Cardiac fibroblast (primary cell): ENCODE measurements around the gene ZSCAN25.
"Not testable (repeated sequence)": the region's sequence is repeated elsewhere in the genome, so short reads cannot be mapped to it uniquely, and the experiment has no call there.

Experiments used
- DNase-seq, 2 donors: peaks; one replicate each; pipeline versions ENCODE4 v3.0.0 to v3.0.0-alpha.2; 2010; ENCODE audit warnings: low read depth in 2 of 2
- H3K4me3 ChIP-seq, 2 donors: replicated peaks in 1 of 2; 1 replicate in 1 of 2; 2 replicates in 1 of 2; pipeline ENCODE4 v1.5.1; 2011; ENCODE audit warnings: low read depth in 2 of 2, low read length in 2 of 2, mild to moderate bottlenecking in 2 of 2, moderate library complexity in 1 of 2
- CTCF ChIP-seq: IDR thresholded peaks from one replicate; pipeline ENCODE4 v1.5.1; 2011; ENCODE audit warnings: low read depth, mild to moderate bottlenecking, low read length, inconsistent platforms

The ZSCAN25 gene

GRCh38 chr7:99643464-99643863 is 26.7 kb downstream of the ZSCAN25 start:
- no peak for DNase-seq
- no peak overlapping the region for H3K4me3 ChIP-seq
- TF ChIP-seq CTCF, result no peak

- no peak overlapping the region for H3K4me3 ChIP-seq
- no peak for TF ChIP-seq CTCF
- DNase-seq, result no peak
These were observed 27.7 kb downstream of the ZSCAN25 start for GRCh38 chr7:99644431-99644830.

- no peak for TF ChIP-seq CTCF
- H3K4me3 ChIP-seq, result no peak overlapping the region
- no peak for DNase-seq
These were observed 28.8 kb downstream of the ZSCAN25 start for GRCh38 chr7:99645590-99645989.

- H3K4me3 ChIP-seq, result no peak overlapping the region
- DNase-seq, result peak in 1 of 2 donors; percentile 3
- TF ChIP-seq CTCF, result no peak
These were observed 32.1 kb downstream of the ZSCAN25 start for GRCh38 chr7:99648843-99649242.

- TF ChIP-seq CTCF, result no peak
- DNase-seq, result no peak
- H3K4me3 ChIP-seq, result no peak overlapping the region
These were observed 34.5 kb downstream of the ZSCAN25 start for GRCh38 chr7:99651290-99651689.

- no peak for DNase-seq
- H3K4me3 ChIP-seq, result no peak overlapping the region
- TF ChIP-seq CTCF, result no peak
These were observed 35.9 kb downstream of the ZSCAN25 start for GRCh38 chr7:99652671-99653070.

GRCh38 chr7:99653269-99653668 is 36.5 kb downstream of the ZSCAN25 start:
- not testable (repeated sequence) for DNase-seq, H3K4me3 ChIP-seq
